ENCODE results near the gene SUSD6. TPM values are rescaled to one million over a fixed set of nuclear protein-coding genes. Genes with fewer than 3 reads are reported as not detected.

SUSD6 gene
- total and polyA plus RNA-seq, 9 of the 15 experiments (the other 6 are each of a cell fraction or from before 2014, with no cell fraction given) = 2.9 to 20.7 (median 5.6) TPM

DNA sequence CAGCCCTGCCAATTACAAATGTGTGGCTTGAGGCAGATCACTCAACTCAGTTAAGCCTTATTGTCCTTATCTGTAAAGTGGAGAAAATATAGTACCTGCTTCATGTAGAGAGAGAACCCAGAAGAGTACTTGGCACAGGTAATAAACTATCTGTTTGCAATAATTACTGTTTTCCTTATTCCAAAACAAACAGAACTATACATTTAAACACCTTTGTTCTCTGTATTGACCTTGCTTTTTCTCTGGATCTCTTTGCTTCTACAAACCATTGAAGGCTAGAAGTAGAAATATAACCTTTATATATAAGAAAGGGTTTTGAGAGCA, 84.8 kb downstream of the SUSD6 start:
- ATAC-seq = no peak
- TF ChIP-seq, protein P1, sequence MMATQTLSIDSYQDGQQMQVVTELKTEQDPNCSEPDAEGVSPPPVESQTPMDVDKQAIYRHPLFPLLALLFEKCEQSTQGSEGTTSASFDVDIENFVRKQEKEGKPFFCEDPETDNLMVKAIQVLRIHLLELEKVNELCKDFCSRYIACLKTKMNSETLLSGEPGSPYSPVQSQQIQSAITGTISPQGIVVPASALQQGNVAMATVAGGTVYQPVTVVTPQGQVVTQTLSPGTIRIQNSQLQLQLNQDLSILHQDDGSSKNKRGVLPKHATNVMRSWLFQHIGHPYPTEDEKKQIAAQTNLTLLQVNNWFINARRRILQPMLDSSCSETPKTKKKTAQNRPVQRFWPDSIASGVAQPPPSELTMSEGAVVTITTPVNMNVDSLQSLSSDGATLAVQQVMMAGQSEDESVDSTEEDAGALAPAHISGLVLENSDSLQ (IDR thresholded peaks at IDR 0.05) = peak; percentile 21; the same call in 1 of the 2 replicates
- TF ChIP-seq, protein P2, sequence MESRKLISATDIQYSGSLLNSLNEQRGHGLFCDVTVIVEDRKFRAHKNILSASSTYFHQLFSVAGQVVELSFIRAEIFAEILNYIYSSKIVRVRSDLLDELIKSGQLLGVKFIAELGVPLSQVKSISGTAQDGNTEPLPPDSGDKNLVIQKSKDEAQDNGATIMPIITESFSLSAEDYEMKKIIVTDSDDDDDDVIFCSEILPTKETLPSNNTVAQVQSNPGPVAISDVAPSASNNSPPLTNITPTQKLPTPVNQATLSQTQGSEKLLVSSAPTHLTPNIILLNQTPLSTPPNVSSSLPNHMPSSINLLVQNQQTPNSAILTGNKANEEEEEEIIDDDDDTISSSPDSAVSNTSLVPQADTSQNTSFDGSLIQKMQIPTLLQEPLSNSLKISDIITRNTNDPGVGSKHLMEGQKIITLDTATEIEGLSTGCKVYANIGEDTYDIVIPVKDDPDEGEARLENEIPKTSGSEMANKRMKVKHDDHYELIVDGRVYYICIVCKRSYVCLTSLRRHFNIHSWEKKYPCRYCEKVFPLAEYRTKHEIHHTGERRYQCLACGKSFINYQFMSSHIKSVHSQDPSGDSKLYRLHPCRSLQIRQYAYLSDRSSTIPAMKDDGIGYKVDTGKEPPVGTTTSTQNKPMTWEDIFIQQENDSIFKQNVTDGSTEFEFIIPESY (CRISPR knock-in tag; IDR thresholded peaks at IDR 0.05) = no peak
- TF ChIP-seq ZKSCAN1 (IDR thresholded peaks at IDR 0.05; ENCODE audit: low read depth, low read length) (no peak), GATAD2B (IDR thresholded peaks at IDR 0.05; ENCODE audit: borderline replicate concordance) (0 out of 2 replicates have a peak, but pooled peaks have one; percentile 13), NRF1 (conservative IDR thresholded peaks at IDR 0.05 in 1 of 2, IDR thresholded peaks at IDR 0.05 in 1 of 2) (no peak), HNRNPK (IDR thresholded peaks at IDR 0.05; ENCODE audit: low read depth, low read length, poor library complexity, severe bottlenecking) (no peak), ZNF253 (CRISPR knock-in tag; conservative IDR thresholded peaks at IDR 0.05) (no peak), POLR3G (IDR thresholded peaks at IDR 0.05; ENCODE audit: extremely low read depth, insufficient read length, insufficient replicate concordance) (no peak)
- TF ChIP-seq, protein P3, sequence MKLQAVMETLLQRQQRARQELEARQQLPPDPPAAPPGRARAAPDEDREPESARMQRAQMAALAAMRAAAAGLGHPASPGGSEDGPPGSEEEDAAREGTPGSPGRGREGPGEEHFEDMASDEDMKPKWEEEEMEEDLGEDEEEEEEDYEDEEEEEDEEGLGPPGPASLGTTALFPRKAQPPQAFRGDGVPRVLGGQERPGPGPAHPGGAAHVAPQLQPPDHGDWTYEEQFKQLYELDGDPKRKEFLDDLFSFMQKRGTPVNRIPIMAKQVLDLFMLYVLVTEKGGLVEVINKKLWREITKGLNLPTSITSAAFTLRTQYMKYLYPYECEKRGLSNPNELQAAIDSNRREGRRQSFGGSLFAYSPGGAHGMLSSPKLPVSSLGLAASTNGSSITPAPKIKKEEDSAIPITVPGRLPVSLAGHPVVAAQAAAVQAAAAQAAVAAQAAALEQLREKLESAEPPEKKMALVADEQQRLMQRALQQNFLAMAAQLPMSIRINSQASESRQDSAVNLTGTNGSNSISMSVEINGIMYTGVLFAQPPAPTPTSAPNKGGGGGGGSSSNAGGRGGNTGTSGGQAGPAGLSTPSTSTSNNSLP (IDR thresholded peaks at IDR 0.05; ENCODE audit: borderline replicate concordance, low read depth, low read length) = no peak
- TF ChIP-seq, protein P4, sequence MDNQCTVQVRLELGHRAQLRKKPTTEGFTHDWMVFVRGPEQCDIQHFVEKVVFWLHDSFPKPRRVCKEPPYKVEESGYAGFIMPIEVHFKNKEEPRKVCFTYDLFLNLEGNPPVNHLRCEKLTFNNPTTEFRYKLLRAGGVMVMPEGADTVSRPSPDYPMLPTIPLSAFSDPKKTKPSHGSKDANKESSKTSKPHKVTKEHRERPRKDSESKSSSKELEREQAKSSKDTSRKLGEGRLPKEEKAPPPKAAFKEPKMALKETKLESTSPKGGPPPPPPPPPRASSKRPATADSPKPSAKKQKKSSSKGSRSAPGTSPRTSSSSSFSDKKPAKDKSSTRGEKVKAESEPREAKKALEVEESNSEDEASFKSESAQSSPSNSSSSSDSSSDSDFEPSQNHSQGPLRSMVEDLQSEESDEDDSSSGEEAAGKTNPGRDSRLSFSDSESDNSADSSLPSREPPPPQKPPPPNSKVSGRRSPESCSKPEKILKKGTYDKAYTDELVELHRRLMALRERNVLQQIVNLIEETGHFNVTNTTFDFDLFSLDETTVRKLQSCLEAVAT (IDR thresholded peaks at IDR 0.05) = no peak
- Histone ChIP-seq H3K9ac (ENCODE audit: insufficient read depth in 1 of 2, low read depth in 2 of 2, low read length in 2 of 2) (peak overlapping the region; percentile 5 to 75; a peak in 3 of 4 replicates), H2AFZ (ENCODE audit: low read depth, low read length) (no peak overlapping the region), H3K9me3 (replicated peaks; ENCODE audit: control insufficient read depth, insufficient read depth, low read depth, low read length) (no peaks in the 10 kb centered on the region), H3K9me1 (ENCODE audit: control insufficient read depth, insufficient read depth, low read length) (no peaks in the 10 kb centered on the region), H3K36me3 (ENCODE audit: control insufficient read depth, insufficient read depth, low read length) (peaks cover 2% of the 10 kb centered on the region; the same call in 2 of the 3 replicates), H3K4me1 (replicated peaks in 1 of 2; ENCODE audit: control insufficient read depth in 2 of 2, insufficient read depth in 2 of 2, low read length in 2 of 2) (peaks cover 25 to 74% of the 10 kb centered on the region in 2 experiments), H3K27me3 (ENCODE audit: control insufficient read depth in 2 of 2, insufficient read depth in 2 of 2, low read length in 2 of 2) (no peaks in the 10 kb centered on the region), H3K27ac (ENCODE audit: extremely low read depth, low read depth, low read length) (peak overlapping the region; percentile 97), H4K20me1 (replicated peaks; ENCODE audit: control insufficient read depth, insufficient read depth, low read length) (no peaks in the 10 kb centered on the region), H3K4me2 (ENCODE audit: insufficient read depth, low read length) (peak overlapping the region; percentile 64), H3K79me2 (ENCODE audit: control insufficient read depth, insufficient read depth, low read length) (peaks cover 90% of the 10 kb centered on the region), H3K4me3 (no peak overlapping the region)
- intact Hi-C loops (cut with micrococcal nuclease) = loop anchor here (5.0 kb wide), 1 partner anchor 84 kb away; the partner anchor contains the start of gene SUSD6
- no peak for DNase-seq (ENCODE audit: extremely low read depth in 1 of 4, low spot score in 3 of 4)
- FAIRE-seq = no peak
- no TSS peak for BruUV-seq (replicated peaks)
- CTCF ChIA-PET (ENCODE audit: low intra/inter-chr PET ratio) = no interaction called here
- POLR2A ChIA-PET = interaction anchor here (0.6 to 1.6 kb wide), 8 partner anchors 9 to 109 kb away, joined by 3 to 7 read pairs (median 4); no protein-coding TSS in a partner anchor
- in situ Hi-C loops (cut with MboI) = no loop called here
